ENCODE data around the gene GMPPA. TPM values are rescaled to one million over a fixed set of nuclear protein-coding genes. Genes with fewer than 3 reads are reported as not detected.

Gene GMPPA
- total RNA-seq, 2 donors from 2014 or later, result 36.9 to 38.2 TPM

DNA sequence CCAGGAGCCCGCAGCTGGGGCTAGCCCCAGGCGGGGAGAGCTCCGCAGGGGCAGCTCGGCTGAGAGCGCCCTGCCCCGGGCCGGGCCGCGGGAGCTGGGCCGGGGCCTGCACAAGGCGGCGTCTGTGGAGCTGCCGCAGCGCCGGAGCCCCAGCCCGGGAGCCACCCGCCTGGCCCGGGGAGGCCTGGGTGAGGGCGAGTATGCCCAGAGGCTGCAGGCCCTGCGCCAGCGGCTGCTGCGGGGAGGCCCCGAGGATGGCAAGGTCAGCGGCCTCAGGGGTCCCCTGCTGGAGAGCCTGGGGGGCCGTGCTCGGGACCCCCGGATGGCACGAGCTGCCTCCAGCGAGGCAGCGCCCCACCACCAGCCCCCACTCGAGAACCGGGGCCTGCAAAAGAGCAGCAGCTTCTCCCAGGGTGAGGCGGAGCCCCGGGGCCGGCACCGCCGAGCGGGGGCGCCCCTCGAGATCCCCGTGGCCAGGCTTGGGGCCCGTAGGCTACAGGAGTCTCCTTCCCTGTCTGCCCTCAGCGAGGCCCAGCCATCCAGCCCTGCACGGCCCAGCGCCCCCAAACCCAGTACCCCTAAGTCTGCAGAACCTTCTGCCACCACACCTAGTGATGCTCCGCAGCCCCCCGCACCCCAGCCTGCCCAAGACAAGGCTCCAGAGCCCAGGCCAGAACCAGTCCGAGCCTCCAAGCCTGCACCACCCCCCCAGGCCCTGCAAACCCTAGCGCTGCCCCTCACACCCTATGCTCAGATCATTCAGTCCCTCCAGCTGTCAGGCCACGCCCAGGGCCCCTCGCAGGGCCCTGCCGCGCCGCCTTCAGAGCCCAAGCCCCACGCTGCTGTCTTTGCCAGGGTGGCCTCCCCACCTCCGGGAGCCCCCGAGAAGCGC lies 15.0 kb upstream of the GMPPA start:
- Mint-ChIP-seq H3K9me3 (no peaks in the 10 kb centered on the region), H3K4me1 (no peaks in the 10 kb centered on the region), H3K36me3 (ENCODE audit: low read depth) (no peaks in the 10 kb centered on the region), H3K4me3 (peak overlapping the region; percentile 32), H3K27ac (no peak overlapping the region), H3K27me3 (ENCODE audit: insufficient read depth) (peaks cover 83% of the 10 kb centered on the region)
- peaks cover 68% of the 10 kb centered on the region for H3K27me3 ChIP-seq (ENCODE audit: control insufficient read depth, insufficient read depth, low read length, poor library complexity, severe bottlenecking)
- no peak overlapping the region for H3K9ac ChIP-seq (ENCODE audit: extremely low read depth, low read length, poor library complexity, severe bottlenecking)
- H3K4me1 ChIP-seq (ENCODE audit: control insufficient read depth, insufficient read depth, low read length), result peaks cover 4% of the 10 kb centered on the region
- no peaks in the 10 kb centered on the region for H3K9me3 ChIP-seq (ENCODE audit: control insufficient read depth, low read length)
- TF ChIP-seq, protein P1, sequence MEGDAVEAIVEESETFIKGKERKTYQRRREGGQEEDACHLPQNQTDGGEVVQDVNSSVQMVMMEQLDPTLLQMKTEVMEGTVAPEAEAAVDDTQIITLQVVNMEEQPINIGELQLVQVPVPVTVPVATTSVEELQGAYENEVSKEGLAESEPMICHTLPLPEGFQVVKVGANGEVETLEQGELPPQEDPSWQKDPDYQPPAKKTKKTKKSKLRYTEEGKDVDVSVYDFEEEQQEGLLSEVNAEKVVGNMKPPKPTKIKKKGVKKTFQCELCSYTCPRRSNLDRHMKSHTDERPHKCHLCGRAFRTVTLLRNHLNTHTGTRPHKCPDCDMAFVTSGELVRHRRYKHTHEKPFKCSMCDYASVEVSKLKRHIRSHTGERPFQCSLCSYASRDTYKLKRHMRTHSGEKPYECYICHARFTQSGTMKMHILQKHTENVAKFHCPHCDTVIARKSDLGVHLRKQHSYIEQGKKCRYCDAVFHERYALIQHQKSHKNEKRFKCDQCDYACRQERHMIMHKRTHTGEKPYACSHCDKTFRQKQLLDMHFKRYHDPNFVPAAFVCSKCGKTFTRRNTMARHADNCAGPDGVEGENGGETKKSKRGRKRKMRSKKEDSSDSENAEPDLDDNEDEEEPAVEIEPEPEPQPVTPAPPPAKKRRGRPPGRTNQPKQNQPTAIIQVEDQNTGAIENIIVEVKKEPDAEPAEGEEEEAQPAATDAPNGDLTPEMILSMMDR (conservative IDR thresholded peaks at IDR 0.05), result no peak
- H3K27ac ChIP-seq (ENCODE audit: low read depth, low read length), result no peak overlapping the region
- no peaks in the 10 kb centered on the region for H3K36me3 ChIP-seq (ENCODE audit: control insufficient read depth, insufficient read depth, low read length)
- peak; percentile 69 for DNase-seq
- no peak overlapping the region for H3K4me3 ChIP-seq (ENCODE audit: low read length)
- 60 to 72% methylated on average over 27 to 58 of the region's 58 CpGs for WGBS, 2 experiments (ENCODE audit: insufficient coverage in 1 of 2, insufficient read length in 1 of 2)

DNA sequence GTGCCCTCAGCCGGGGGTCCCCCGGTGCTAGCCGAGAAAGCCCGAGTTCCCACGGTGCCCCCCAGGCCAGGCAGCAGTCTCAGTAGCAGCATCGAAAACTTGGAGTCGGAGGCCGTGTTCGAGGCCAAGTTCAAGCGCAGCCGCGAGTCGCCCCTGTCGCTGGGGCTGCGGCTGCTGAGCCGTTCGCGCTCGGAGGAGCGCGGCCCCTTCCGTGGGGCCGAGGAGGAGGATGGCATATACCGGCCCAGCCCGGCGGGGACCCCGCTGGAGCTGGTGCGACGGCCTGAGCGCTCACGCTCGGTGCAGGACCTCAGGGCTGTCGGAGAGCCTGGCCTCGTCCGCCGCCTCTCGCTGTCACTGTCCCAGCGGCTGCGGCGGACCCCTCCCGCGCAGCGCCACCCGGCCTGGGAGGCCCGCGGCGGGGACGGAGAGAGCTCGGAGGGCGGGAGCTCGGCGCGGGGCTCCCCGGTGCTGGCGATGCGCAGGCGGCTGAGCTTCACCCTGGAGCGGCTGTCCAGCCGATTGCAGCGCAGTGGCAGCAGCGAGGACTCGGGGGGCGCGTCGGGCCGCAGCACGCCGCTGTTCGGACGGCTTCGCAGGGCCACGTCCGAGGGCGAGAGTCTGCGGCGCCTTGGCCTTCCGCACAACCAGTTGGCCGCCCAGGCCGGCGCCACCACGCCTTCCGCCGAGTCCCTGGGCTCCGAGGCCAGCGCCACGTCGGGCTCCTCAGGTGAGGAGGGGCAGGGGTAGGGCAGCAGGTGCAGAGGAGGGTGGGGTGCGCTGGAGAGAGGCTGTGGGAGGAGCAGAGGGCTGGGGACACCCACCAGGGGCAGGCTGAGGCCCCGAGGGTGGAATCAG lies 14.1 kb upstream of the GMPPA start:
- Histone ChIP-seq H3K4me3 (ENCODE audit: low read length) (no peak overlapping the region), H3K4me1 (ENCODE audit: control insufficient read depth, insufficient read depth, low read length) (peaks cover 4% of the 10 kb centered on the region), H3K9me3 (ENCODE audit: control insufficient read depth, low read length) (no peaks in the 10 kb centered on the region), H3K36me3 (ENCODE audit: control insufficient read depth, insufficient read depth, low read length) (no peaks in the 10 kb centered on the region), H3K9ac (ENCODE audit: extremely low read depth, low read length, poor library complexity, severe bottlenecking) (no peak overlapping the region), H3K27me3 (ENCODE audit: control insufficient read depth, insufficient read depth, low read length, poor library complexity, severe bottlenecking) (peaks cover 68% of the 10 kb centered on the region), H3K27ac (ENCODE audit: low read depth, low read length) (no peak overlapping the region)
- H3K4me1 Mint-ChIP-seq, result no peaks in the 10 kb centered on the region
- H3K36me3 Mint-ChIP-seq (ENCODE audit: low read depth), result no peaks in the 10 kb centered on the region
- H3K9me3 Mint-ChIP-seq, result no peaks in the 10 kb centered on the region
- 4 to 9% methylated on average over 25 to 89 of the region's 89 CpGs for WGBS, 2 experiments (ENCODE audit: insufficient coverage in 1 of 2, insufficient read length in 1 of 2)
- H3K27me3 Mint-ChIP-seq (ENCODE audit: insufficient read depth), result peaks cover 77% of the 10 kb centered on the region
- peak; percentile 82 for DNase-seq
- H3K27ac Mint-ChIP-seq, result no peak overlapping the region
- peak overlapping the region; percentile 32 for H3K4me3 Mint-ChIP-seq
- TF ChIP-seq, protein P1 (conservative IDR thresholded peaks at IDR 0.05), result no peak

DNA sequence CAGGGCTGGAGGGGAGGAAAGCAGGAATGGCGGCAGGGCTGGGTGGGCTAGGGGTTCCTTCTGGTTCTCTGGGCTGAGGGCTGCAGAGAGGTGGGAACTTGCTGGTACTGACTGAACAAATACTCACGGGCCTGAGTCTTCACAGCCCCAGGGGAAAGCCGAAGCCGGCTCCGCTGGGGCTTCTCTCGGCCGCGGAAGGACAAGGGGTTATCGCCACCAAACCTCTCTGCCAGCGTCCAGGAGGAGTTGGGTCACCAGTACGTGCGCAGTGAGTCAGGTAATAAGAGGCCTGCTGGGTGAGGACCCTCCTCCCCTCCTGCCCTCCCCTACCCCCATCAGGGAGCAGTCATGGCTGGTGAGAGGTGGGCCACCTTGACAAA lies 13.5 kb upstream of the GMPPA start:
- H3K4me3 Mint-ChIP-seq, result no peak overlapping the region
- Histone ChIP-seq H3K27me3 (ENCODE audit: control insufficient read depth, insufficient read depth, low read length, poor library complexity, severe bottlenecking) (peaks cover 68% of the 10 kb centered on the region), H3K9ac (ENCODE audit: extremely low read depth, low read length, poor library complexity, severe bottlenecking) (no peak overlapping the region), H3K36me3 (ENCODE audit: control insufficient read depth, insufficient read depth, low read length) (no peaks in the 10 kb centered on the region), H3K27ac (ENCODE audit: low read depth, low read length) (no peak overlapping the region), H3K4me3 (ENCODE audit: low read length) (no peak overlapping the region), H3K4me1 (ENCODE audit: control insufficient read depth, insufficient read depth, low read length) (peaks cover 4% of the 10 kb centered on the region), H3K9me3 (ENCODE audit: control insufficient read depth, low read length) (no peaks in the 10 kb centered on the region)
- DNase-seq, result no peak
- H3K4me1 Mint-ChIP-seq, result no peaks in the 10 kb centered on the region
- H3K27me3 Mint-ChIP-seq (ENCODE audit: insufficient read depth), result peaks cover 74% of the 10 kb centered on the region
- no peak overlapping the region for H3K27ac Mint-ChIP-seq
- TF ChIP-seq, protein P1 (conservative IDR thresholded peaks at IDR 0.05), result no peak
- no peaks in the 10 kb centered on the region for H3K36me3 Mint-ChIP-seq (ENCODE audit: low read depth)
- no peaks in the 10 kb centered on the region for H3K9me3 Mint-ChIP-seq
- WGBS, 2 experiments (ENCODE audit: insufficient coverage in 1 of 2, insufficient read length in 1 of 2), result 74% methylated on average over 12 of the region's 12 CpGs; no CpG with 5 or more reads in 1 of the 2 experiments

All from endodermal cell (in vitro differentiated cells).